HG03354 (cell line): Measurements from ENCODE around the gene BUD31.
"Not testable (repeated sequence)": the region's sequence is repeated elsewhere in the genome, so short reads cannot be mapped to it uniquely, and the experiment has no call there.

Experiments
- ATAC-seq: cut with Tn5 transposase; IDR thresholded peaks from one replicate; pipeline ENCODE4 v1.9.1; 2021; ENCODE audit warnings: mild to moderate bottlenecking; ENCODE audit not compliant: unreplicated experiment, poor library complexity, severe bottlenecking

BUD31 gene

DNA sequence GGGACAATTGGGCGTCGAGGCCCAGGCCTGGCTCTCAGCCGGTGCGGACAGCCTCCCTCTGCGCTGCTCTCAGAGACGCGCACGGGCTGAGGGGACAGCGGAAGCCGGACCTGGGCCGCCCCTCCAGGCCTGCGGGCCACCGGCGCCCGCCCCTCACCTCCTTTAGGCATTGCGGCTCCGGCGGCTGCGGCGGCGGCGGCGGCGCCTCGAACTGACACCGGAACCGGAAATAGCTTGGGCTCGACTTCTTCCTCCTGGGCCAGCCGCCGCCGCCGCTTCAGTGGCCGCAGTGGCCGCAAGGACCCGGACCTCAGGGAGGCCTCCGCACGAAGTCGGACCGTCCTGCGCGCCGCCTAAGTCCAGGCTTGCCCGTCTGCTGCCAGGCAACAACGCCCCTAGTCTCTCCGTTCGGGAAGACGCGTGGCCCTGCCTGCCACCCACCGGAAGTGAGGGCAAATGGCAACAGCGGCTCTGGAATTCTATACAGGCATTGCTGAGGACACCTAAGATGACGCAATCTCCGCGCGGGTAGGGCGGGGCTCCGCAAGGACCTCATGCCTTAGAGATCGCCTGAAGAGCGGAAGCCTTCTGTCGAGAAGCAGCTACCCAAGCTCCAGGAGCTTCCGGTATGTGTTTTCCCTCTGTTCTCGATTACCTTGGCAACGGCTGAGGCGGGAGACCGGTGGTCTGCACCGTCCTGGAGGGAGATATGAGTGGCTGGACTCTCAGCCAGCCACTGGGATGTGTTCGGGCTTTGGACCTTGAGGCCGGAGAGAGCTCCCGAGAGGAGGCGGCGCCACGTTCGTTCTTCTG lies at the start of gene BUD31, which contains the start of gene PDAP1:
Gene BUD31 (plus strand): TSS at position 591 of the 813 bp plus-strand sequence. CDS start 2,124 bp downstream, outside the sequence.
Gene PDAP1 (minus strand): TSS at position 219 of the 813 bp plus-strand sequence. CDS start 49 bp downstream, at position 170.
- ATAC-seq = peak; percentile 79

DNA sequence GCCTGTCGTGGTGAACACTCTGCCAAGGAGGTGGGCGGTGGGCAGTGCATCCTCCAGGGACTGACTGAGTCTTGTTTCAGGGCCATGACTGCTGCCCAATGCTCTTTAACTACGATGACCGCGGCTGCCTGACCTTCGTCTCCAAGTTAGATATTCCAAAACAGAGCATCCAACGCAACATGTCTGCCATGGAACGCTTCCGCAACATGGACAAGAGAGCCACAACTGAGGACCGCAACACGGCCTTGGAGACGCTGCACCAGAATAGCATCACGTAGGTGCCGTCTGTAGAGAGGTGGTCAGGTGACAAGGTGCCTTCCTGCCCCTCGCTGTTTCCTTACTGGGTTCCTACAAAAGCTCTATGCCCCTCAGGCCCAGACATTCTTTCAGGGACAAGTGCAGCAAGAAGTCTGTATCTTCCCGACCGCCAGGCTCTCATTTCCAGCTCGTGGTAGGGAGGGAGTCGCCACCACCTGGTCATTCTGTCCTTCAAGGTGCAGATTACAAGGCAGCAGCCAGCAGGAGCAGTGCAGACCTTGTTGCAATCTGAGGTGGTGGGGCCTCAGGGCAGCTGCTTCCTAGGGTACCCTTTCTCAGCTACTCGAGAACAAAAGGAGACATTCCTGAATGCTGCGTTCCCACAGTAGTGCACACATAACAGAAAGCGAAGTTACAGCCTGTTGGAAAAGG lies 49.2 kb upstream of the BUD31 start:
- no peak for ATAC-seq

DNA sequence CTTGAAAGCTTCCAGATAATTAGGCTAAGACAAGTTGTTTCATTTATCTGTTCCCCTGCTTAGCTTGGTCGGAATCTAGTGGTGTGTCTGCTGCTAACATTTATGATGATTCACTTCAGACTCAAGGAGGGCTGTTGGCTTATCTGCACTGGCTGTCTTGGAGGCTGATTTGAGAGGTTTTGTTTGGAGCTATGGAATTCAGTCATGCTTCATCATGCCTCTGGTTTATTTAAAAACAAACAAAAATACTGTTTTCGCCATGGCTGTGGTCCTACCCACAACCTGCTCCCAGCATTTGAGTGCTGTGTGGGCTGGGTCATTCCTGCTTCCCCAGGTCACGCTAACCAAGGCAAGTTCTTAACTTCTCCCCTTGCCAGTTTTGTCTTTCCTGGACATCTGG lies 46.0 kb upstream of the BUD31 start:
- ATAC-seq = no peak

- ATAC-seq = no peak
Measured at GRCh38 chr7:99363286-99363685, 45.5 kb upstream of the BUD31 start.

GRCh38 chr7:99365318-99366141 lies 43.2 kb upstream of the BUD31 start:
- ATAC-seq = no peak

- no peak for ATAC-seq
Measured at GRCh38 chr7:99366646-99367045, 42.1 kb upstream of the BUD31 start.

DNA sequence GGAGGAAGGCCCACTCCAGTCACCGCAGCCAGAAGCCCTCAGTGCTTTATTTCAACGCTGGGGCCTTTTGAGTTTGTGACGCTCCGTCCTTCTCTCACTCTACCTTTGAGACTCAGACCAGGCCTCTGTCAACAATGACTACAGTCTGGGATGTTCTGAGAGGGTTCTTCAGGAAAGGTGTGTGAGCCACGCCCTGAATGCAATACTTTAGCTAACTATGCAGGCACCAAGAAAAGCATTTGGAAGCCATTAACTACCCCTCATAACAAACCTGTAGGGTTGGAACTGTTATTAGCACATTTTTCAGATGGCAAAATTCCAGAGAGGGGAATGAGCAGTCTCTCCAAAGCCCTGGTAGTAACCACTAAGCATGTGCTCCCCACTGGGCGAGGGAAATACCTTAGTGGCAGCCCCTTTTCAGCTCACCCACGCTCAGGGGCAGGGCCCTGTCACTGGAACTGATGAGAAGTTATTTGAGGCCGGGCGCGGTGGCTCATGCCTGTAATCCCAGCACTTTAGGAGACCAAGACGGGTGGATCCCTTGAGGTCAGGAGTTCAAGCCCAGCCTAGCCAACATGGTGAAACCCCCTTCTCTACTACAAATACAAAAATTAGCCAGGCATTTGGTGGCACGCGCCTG lies 39.9 kb upstream of the BUD31 start:
- ATAC-seq = no peak

DNA sequence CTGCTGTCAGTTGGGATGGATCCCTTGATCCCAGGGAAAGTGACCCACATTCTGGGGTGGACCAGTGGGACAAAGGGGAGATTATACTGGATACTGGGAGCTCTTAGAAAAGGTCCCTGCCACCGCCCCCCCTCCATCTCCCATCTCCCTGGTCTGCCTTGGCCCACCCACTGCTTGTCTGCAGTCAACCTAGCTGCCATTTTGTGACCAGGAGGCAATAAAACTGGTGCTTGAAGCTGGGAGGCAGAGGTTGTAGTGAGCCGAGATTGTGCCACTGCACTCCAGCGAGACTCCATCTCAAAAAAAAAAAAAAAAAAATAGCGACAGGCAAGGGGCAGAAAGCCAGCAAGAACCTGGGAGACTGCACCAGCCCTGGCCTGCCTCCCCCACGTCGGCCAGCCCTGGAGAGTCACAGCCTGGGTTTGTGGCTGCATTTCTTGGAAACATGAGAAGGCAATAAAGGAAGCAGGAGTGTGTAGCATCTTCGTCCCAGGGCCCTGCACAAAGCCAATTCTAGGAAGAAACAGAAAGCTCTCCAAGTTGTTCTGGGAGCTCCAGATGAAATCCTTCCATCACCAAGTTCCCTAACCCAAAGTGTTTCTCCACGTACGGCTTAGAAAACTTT lies 38.9 kb upstream of the BUD31 start:
- ATAC-seq = no peak

- no peak for ATAC-seq
Measured at GRCh38 chr7:99371376-99371920, 37.3 kb upstream of the BUD31 start.

GRCh38 chr7:99372275-99373090 lies 36.3 kb upstream of the BUD31 start:
- ATAC-seq = no peak

DNA sequence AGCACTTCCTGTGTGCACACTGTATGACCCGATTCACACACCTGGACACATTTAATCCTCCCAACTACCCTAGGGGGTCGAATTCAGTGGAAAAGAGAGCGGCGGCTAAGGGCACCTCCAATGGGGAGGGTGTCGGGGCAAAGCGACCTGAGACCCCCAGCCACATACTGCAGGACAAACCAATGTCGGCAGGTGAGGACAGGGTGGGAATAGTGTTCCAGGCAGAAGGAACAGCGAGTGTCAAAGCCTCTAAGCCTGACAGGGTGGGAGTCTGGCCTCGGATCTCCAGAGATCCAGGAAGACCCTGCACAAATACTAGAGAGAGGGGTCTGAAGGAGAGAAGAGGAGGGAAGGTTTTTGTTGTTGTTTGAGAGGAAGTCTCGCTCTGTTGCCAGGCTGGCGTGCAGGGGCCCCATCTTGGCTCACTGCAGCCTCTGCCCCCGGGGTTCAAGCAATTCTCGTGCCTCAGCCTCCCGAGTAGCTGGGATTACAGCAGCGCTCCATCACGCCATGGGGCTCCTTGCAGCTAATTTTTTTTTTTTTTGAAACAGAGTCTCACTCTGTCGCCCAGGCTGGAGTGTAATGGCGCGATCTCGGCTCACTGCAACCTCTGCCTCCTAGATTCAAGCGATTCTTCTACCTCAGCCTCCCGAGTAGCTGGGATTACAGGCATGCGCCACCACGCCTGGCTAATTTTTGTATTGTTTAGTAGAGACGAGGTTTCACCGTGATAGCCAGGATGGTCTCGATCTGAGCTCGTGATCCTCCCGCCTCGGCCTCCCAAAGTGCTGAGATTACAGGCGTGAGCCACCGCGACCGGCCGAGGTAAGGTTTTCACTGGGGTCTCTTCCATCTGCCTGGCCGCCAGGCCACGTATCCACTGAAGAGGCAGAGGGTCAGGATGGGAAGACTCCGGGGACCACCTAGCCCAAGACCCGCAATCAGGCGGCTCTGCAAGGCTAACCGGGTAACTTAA lies 35.4 kb upstream of the BUD31 start:
- ATAC-seq = no peak

DNA sequence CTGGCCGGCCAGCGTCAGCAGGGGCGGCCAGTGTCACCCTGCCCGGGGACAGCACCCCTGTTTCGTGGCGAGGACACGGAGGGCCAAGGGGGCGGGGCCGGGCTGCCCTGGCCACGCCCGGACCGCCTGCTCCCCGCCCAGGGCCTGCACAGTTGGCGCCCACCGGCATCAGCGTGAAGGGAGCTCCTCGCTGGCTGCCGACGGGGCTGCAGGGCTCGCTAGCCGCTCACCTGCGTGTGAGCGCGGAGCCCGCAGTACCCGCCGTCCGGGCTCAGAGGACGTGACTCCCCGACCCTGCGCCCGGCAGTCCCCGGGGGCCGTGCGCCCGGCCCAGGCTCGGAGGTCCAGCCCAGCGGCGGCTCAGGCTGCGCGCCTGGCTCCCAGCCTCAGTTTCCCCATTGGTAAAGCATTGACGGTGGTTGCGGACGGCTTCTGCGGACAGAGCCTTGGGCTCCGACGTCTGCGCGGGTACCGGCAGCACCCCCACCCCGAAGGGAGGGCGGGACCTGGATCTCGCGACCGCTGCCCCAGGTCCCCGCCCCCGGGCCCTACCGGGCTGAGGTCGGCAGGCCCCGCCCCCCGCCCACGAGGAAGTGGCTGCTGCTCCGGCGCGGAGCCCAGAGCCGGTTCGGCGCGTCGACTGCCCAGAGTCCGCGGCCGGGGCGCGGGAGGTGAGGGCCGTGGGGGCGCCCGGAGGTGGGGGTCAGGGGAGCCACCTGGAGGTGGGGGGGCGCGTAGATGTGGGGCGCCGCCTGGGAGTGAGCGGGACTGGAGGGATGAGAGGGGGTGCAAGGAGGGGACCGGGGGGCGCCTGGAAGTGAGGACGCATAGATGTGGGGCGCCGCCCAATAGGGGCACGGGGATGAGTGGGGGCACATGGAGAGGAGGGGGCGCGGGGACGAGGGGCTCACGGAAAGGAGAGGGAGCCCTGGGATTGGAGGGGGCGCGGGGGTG lies 34.4 kb upstream of the BUD31 start, which contains the start of gene ARPC1B:
Gene ARPC1B (plus strand): TSS at position 620 of the 954 bp plus-strand sequence. CDS start 10,985 bp downstream, outside the sequence.
- ATAC-seq = peak; percentile 68

DNA sequence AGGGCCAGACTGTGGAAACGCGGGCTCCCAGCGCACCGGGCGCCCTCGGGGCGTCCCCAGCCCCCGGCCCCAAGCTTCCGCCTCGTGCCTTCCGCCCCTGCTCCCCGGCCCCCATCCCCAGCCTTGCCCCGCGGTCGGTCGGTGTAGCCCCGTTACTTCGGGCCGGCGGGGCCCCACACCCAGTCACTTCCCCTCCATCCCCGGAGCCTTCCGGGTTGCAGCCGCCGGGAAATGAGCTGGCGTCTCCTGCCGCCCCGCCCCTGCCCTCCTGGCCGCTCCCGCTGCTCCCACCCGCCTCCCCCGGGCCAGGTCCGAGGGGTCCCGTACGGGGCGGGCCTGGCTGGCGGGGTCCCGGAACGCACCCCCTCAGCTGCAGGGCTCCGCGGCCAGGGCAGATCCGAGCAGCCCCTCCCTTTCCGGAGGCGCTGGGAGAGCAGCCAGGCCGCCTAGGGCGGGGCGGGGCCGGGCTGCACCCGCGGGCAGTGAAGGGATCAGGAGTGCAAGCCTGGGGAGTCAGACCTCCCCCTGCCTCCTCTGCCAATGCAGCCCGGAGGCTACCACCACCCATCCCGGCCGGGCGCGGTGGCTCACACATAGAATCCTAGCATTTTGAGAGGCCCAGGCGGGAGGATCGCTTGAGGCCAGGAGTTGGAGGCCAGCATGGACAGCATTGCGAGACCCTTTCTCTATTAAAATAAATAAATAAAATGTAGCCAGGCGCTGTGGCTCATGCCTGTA lies 33.5 kb upstream of the BUD31 start:
- ATAC-seq = peak; percentile 52

DNA sequence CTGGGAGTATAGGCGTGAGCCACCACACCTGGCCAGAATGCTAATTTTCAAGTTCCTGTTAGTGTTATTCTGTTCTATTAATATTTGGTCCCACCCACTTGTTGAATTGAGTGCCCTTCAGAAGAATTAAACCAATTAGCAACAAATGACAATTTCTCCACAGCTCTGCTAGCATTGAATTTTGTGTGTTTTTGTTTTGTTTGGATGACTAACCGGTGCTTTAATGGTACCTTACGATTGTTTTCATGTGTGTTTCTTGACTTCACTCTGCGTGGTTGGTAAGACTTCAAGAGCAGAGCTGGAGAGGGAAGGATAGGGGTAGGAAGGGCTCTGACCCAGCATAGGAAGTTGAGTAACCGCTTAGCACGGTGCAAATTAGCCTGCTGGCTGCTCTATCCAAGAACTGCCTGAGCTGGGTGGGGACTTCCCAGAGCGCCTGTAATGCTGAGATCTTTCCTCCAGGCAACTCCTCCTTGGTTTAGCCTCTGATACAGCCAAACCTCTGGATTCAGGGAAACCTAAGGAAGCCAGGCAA lies 29.7 kb upstream of the BUD31 start:
- no peak for ATAC-seq

- ATAC-seq = not testable (repeated sequence)
Measured at GRCh38 chr7:99379693-99380031, 29.1 kb upstream of the BUD31 start.
